Erythroblast (primary cell): ENCODE data around the gene SLC49A4.

ENCODE experiments used
- GATA1 ChIP-seq: IDR thresholded peaks from 2 replicates; pipeline ENCODE4 v1.6.1; 2011; ENCODE audit warnings: low read depth, mild to moderate bottlenecking, control low read depth, low read length, moderate library complexity
- POLR2A ChIP-seq: IDR thresholded peaks from 2 replicates; pipeline ENCODE4 v1.6.1; 2011; ENCODE audit warnings: mild to moderate bottlenecking, low read length

- TF ChIP-seq POLR2A (no peak), GATA1 (no peak)
These were observed 133.7 kb downstream of the SLC49A4 start for GRCh38 chr3:122928396-122929187.
